MCF 10A (cell line): ENCODE results near the gene ING5. TPM values are rescaled to one million over a fixed set of nuclear protein-coding genes. Genes with fewer than 3 reads are reported as not detected.
"Not testable (repeated sequence)": the region's sequence is repeated elsewhere in the genome, so short reads cannot be mapped to it uniquely, and the experiment has no call there.

Experiments used
- BruUV-seq: library from RNA; stranded (reverse); fragments of 400-500 nt; replicated peaks from 2 replicates; lab custom pipeline; 2021; lab: Mats Ljungman, UMichigan
- CTCF ChIA-PET: fragments of 300-600 bp; sonication (Branson Sonifier 250); formaldehyde crosslinking; extraction: SDS; loops from one replicate; lab custom pipeline; 2021; ENCODE audit warnings: antibody characterized with exemption, inconsistent platforms; lab: Yijun Ruan, JAX
- POLR2A ChIA-PET: fragments of 300-600, 350-650 bp; sonication (Branson Sonifier 250); formaldehyde crosslinking; extraction: SDS; loops from one replicate; lab custom pipeline; 2020; ENCODE audit warnings: antibody characterized with exemption, inconsistent platforms; lab: Yijun Ruan, JAX
- DNase-seq: peaks from one replicate; pipeline ENCODE4 v3.0.0-alpha.2; 2018; ENCODE audit not compliant: unreplicated experiment
- H3K27ac Mint-ChIP-seq: one replicate; pipeline ENCODE4 v1.8.0; 2022; ENCODE audit warnings: mild to moderate bottlenecking, low read depth, mixed read lengths; ENCODE audit not compliant: unreplicated experiment
- H3K27me3 Mint-ChIP-seq: one replicate; pipeline ENCODE4 v1.8.0; 2022; ENCODE audit warnings: mixed read lengths; ENCODE audit not compliant: insufficient read depth, unreplicated experiment
- H3K36me3 Mint-ChIP-seq: one replicate; pipeline ENCODE4 v1.8.0; 2022; ENCODE audit warnings: mild to moderate bottlenecking, moderate library complexity, mixed read lengths; ENCODE audit not compliant: insufficient read depth, unreplicated experiment
- H3K4me1 Mint-ChIP-seq: one replicate; pipeline ENCODE4 v1.8.0; 2022; ENCODE audit warnings: mixed read lengths; ENCODE audit not compliant: insufficient read depth, unreplicated experiment
- H3K4me3 Mint-ChIP-seq: one replicate; pipeline ENCODE4 v1.8.0; 2022; ENCODE audit warnings: mild to moderate bottlenecking, moderate library complexity, mixed read lengths; ENCODE audit not compliant: unreplicated experiment
- H3K9me3 Mint-ChIP-seq: one replicate; pipeline ENCODE4 v1.8.0; 2022; ENCODE audit warnings: mixed read lengths; ENCODE audit not compliant: unreplicated experiment
- intact Hi-C: fragments of 100-400 bp; cut with micrococcal nuclease; formaldehyde crosslinking; loops from 2 replicates; pipeline ENCODE4 v1.14.1; 2022
- total RNA-seq: library from RNA; stranded (reverse); gene quantifications from 2 replicates; pipeline ENCODE4 v1.2.3, GENCODE V29; 2022
- TF ChIP-seq, protein P1 (sequence below): fragments of 200-600 bp; IDR thresholded peaks from one replicate; pipeline ENCODE4 v1.8.0; 2022; ENCODE audit warnings: antibody characterized with exemption, mild to moderate bottlenecking; ENCODE audit not compliant: unreplicated experiment

The ING5 gene
- total RNA-seq, 1 experiment from 2014 or later = 35.5 TPM

DNA sequence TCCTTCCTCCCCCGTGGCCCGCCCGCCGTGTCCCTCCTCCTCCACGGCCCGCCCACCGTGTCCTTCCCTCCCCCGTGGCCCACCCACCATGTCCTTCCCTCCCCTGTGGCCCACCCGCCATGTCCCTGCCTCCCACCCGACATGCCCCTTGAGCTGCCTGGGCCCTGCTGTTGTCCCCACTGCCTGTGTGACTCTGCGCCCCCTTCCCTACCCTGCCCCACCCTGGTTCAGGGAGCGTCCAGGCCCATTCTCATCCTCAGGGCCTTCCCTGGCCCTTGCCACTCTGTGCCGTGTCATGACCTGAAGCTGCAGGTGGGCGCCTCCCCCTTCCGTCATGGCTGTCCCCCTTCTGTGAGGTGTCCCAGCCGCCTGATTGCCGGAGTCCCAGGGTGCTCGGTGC, 53.3 kb downstream of the ING5 start:
- TF ChIP-seq, protein P1, sequence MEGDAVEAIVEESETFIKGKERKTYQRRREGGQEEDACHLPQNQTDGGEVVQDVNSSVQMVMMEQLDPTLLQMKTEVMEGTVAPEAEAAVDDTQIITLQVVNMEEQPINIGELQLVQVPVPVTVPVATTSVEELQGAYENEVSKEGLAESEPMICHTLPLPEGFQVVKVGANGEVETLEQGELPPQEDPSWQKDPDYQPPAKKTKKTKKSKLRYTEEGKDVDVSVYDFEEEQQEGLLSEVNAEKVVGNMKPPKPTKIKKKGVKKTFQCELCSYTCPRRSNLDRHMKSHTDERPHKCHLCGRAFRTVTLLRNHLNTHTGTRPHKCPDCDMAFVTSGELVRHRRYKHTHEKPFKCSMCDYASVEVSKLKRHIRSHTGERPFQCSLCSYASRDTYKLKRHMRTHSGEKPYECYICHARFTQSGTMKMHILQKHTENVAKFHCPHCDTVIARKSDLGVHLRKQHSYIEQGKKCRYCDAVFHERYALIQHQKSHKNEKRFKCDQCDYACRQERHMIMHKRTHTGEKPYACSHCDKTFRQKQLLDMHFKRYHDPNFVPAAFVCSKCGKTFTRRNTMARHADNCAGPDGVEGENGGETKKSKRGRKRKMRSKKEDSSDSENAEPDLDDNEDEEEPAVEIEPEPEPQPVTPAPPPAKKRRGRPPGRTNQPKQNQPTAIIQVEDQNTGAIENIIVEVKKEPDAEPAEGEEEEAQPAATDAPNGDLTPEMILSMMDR = no peak
- intact Hi-C loops = no loop called here
- BruUV-seq = no TSS peak
- no peak for DNase-seq
- H3K4me3 Mint-ChIP-seq = no peak overlapping the region
- peaks cover 53% of the 10 kb centered on the region for H3K36me3 Mint-ChIP-seq
- CTCF ChIA-PET = no interaction called here
- H3K27me3 Mint-ChIP-seq = no peaks in the 10 kb centered on the region
- POLR2A ChIA-PET = no interaction called here
- no peaks in the 10 kb centered on the region for H3K4me1 Mint-ChIP-seq
- H3K27ac Mint-ChIP-seq = no peak overlapping the region
- no peaks in the 10 kb centered on the region for H3K9me3 Mint-ChIP-seq

GRCh38 chr2:241755777-241756176, 53.9 kb downstream of the ING5 start:
- H3K9me3 Mint-ChIP-seq = no peaks in the 10 kb centered on the region
- TF ChIP-seq, protein P1 = no peak
- no peaks in the 10 kb centered on the region for H3K4me1 Mint-ChIP-seq
- H3K27ac Mint-ChIP-seq = no peak overlapping the region
- POLR2A ChIA-PET = no interaction called here
- no peaks in the 10 kb centered on the region for H3K27me3 Mint-ChIP-seq
- peaks cover 57% of the 10 kb centered on the region for H3K36me3 Mint-ChIP-seq
- H3K4me3 Mint-ChIP-seq = no peak overlapping the region
- intact Hi-C loops = no loop called here
- DNase-seq = no peak
- BruUV-seq = no TSS peak
- CTCF ChIA-PET = interaction anchor here (0.6 kb wide), 1 partner anchor 9 kb away, joined by 3 read pairs; no protein-coding TSS in a partner anchor

- TF ChIP-seq, protein P1 = no peak
- no peak overlapping the region for H3K27ac Mint-ChIP-seq
- no peaks in the 10 kb centered on the region for H3K27me3 Mint-ChIP-seq
- CTCF ChIA-PET = interaction anchor here (1.0 kb wide), 1 partner anchor 120 kb away, joined by 3 read pairs; no protein-coding TSS in a partner anchor
- no peaks in the 10 kb centered on the region for H3K9me3 Mint-ChIP-seq
- intact Hi-C loops = no loop called here
- BruUV-seq = no TSS peak
- POLR2A ChIA-PET = no interaction called here
- H3K36me3 Mint-ChIP-seq = peaks cover 65% of the 10 kb centered on the region
- no peak for DNase-seq
- no peaks in the 10 kb centered on the region for H3K4me1 Mint-ChIP-seq
- H3K4me3 Mint-ChIP-seq = no peak overlapping the region
Measured at GRCh38 chr2:241759067-241759807, 57.4 kb downstream of the ING5 start.

DNA sequence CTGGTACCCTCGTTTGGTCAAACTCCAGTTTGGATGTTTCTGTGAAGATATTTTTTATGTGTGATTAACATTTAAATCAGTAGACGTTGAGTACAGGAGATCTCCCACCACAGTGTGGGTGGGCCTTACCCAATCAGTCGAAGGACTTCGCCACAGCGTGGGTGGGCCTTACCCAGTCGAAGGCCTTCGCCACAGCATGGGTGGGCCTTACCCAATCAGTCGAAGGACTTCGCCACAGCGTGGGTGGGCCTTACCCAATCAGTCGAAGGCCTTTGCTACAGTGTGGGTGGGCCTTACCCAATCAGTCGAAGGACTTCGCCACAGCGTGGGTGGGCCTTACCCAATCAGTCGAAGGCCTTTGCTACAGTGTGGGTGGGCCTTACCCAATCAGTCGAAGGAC, 58.1 kb downstream of the ING5 start:
- H3K27ac Mint-ChIP-seq, H3K9me3 Mint-ChIP-seq, intact Hi-C loops, H3K27me3 Mint-ChIP-seq, H3K4me3 Mint-ChIP-seq, H3K4me1 Mint-ChIP-seq, POLR2A ChIA-PET, BruUV-seq, DNase-seq: not testable (repeated sequence)
- CTCF ChIA-PET = interaction anchor here (1.0 kb wide), 1 partner anchor 119 kb away, joined by 3 read pairs; no protein-coding TSS in a partner anchor
- H3K36me3 Mint-ChIP-seq = peaks cover 58% of the 10 kb centered on the region
